ENCODE measurements around the gene TRAPPC2L. TPM values are rescaled to one million over a fixed set of nuclear protein-coding genes. Genes with fewer than 3 reads are reported as not detected.

TRAPPC2L gene
- total RNA-seq, 3 donors from 2014 or later, result 30.6 to 57.9 (median 40.7) TPM

- no peaks in the 10 kb centered on the region for H3K9me3 ChIP-seq
- no peaks in the 10 kb centered on the region for H3K4me1 ChIP-seq (ENCODE audit: low read depth)
- no peak for DNase-seq
- TF ChIP-seq CTCF (IDR thresholded peaks at IDR 0.05), result no peak
- no peak overlapping the region for H3K4me3 ChIP-seq
- intact Hi-C loops (cut with DNase I, micrococcal nuclease), result no loop called here
- H3K36me3 ChIP-seq (ENCODE audit: low read depth), result no peaks in the 10 kb centered on the region
- no peak for ATAC-seq
Measured at GRCh38 chr16:88833086-88833485, 23.8 kb upstream of the TRAPPC2L start.

GRCh38 chr16:88834670-88835069 lies 22.3 kb upstream of the TRAPPC2L start:
- no peaks in the 10 kb centered on the region for H3K4me1 ChIP-seq (ENCODE audit: low read depth)
- H3K9me3 ChIP-seq, result no peaks in the 10 kb centered on the region
- intact Hi-C loops (cut with DNase I, micrococcal nuclease), result no loop called here
- H3K4me3 ChIP-seq, result no peak overlapping the region
- DNase-seq (no peak), ATAC-seq (no peak)
- no peaks in the 10 kb centered on the region for H3K36me3 ChIP-seq (ENCODE audit: low read depth)
- TF ChIP-seq CTCF (IDR thresholded peaks at IDR 0.05), result no peak

GRCh38 chr16:88835383-88835782 lies 21.5 kb upstream of the TRAPPC2L start:
- Histone ChIP-seq H3K4me1 (ENCODE audit: low read depth) (no peaks in the 10 kb centered on the region), H3K4me3 (no peak overlapping the region), H3K9me3 (no peaks in the 10 kb centered on the region), H3K36me3 (ENCODE audit: low read depth) (no peaks in the 10 kb centered on the region)
- intact Hi-C loops (cut with DNase I, micrococcal nuclease), result no loop called here
- no peak for DNase-seq
- ATAC-seq, result peak; percentile 46
- TF ChIP-seq CTCF (IDR thresholded peaks at IDR 0.05), result no peak

- TF ChIP-seq CTCF (IDR thresholded peaks at IDR 0.05), result no peak
- no peak overlapping the region for H3K4me3 ChIP-seq
- no peak for DNase-seq
- ATAC-seq, result no peak
- H3K4me1 ChIP-seq (ENCODE audit: low read depth), result no peaks in the 10 kb centered on the region
- H3K9me3 ChIP-seq, result no peaks in the 10 kb centered on the region
- H3K36me3 ChIP-seq (ENCODE audit: low read depth), result no peaks in the 10 kb centered on the region
- intact Hi-C loops (cut with DNase I, micrococcal nuclease), result no loop called here
Measured at GRCh38 chr16:88835818-88836217, 21.1 kb upstream of the TRAPPC2L start.

- DNase-seq, result no peak
- ATAC-seq, result no peak
- no peaks in the 10 kb centered on the region for H3K4me1 ChIP-seq (ENCODE audit: low read depth)
- no peak overlapping the region for H3K4me3 ChIP-seq
- intact Hi-C loops (cut with DNase I, micrococcal nuclease), result no loop called here
- TF ChIP-seq CTCF (IDR thresholded peaks at IDR 0.05), result no peak
- H3K9me3 ChIP-seq, result no peaks in the 10 kb centered on the region
- no peaks in the 10 kb centered on the region for H3K36me3 ChIP-seq (ENCODE audit: low read depth)
Measured at GRCh38 chr16:88836791-88837190, 20.1 kb upstream of the TRAPPC2L start.

- TF ChIP-seq CTCF (IDR thresholded peaks at IDR 0.05), result no peak
- no peak for ATAC-seq
- Histone ChIP-seq H3K4me1 (ENCODE audit: low read depth) (no peaks in the 10 kb centered on the region), H3K4me3 (no peak overlapping the region), H3K9me3 (no peaks in the 10 kb centered on the region), H3K36me3 (ENCODE audit: low read depth) (no peaks in the 10 kb centered on the region)
- intact Hi-C loops (cut with DNase I, micrococcal nuclease), result no loop called here
- no peak for DNase-seq
Measured at GRCh38 chr16:88837806-88838205, 19.1 kb upstream of the TRAPPC2L start.

Data from mucosa of descending colon (tissue), 3 donors.